Endothelial cell (in vitro differentiated cells): ENCODE results near the gene PKN2. TPM values are rescaled to one million over a fixed set of nuclear protein-coding genes. Genes with fewer than 3 reads are reported as not detected.
A peak's percentile ranks its signal among the peaks of the same experiment; 100 is the strongest.

ENCODE experiments used
- DNase-seq: peaks from one replicate; pipeline ENCODE4 v3.0.0; 2021; ENCODE audit warnings: low spot score
- H3K27ac Mint-ChIP-seq: one replicate; pipeline ENCODE4 v1.8.0; 2021; ENCODE audit warnings: mixed read lengths, inconsistent platforms; ENCODE audit not compliant: unreplicated experiment
- H3K27me3 Mint-ChIP-seq: one replicate; pipeline ENCODE4 v1.8.0; 2021; ENCODE audit warnings: mild to moderate bottlenecking, moderate library complexity, mixed read lengths, inconsistent platforms; ENCODE audit not compliant: unreplicated experiment
- H3K36me3 Mint-ChIP-seq: one replicate; pipeline ENCODE4 v1.8.0; 2021; ENCODE audit warnings: mild to moderate bottlenecking, low read depth, mixed read lengths, inconsistent platforms; ENCODE audit not compliant: unreplicated experiment
- H3K4me1 Mint-ChIP-seq: one replicate; pipeline ENCODE4 v1.8.0; 2021; ENCODE audit warnings: mild to moderate bottlenecking, mixed read lengths, inconsistent platforms; ENCODE audit not compliant: unreplicated experiment
- H3K4me3 Mint-ChIP-seq: one replicate; pipeline ENCODE4 v1.8.0; 2021; ENCODE audit warnings: mild to moderate bottlenecking, mixed read lengths, inconsistent platforms; ENCODE audit not compliant: unreplicated experiment
- H3K9me3 Mint-ChIP-seq: one replicate; pipeline ENCODE4 v1.8.0; 2021; ENCODE audit warnings: mixed read lengths, inconsistent platforms; ENCODE audit not compliant: unreplicated experiment
- total RNA-seq: library from RNA; stranded (reverse); fragmentation: NEBNext Ultra II Directional; extraction: Animal tissue kit (Norgen Biotek cat#: 25700); gene quantifications from one replicate; pipeline ENCODE4 v1.2.1, GENCODE V29; 2021; ENCODE audit not compliant: unreplicated experiment
- TF ChIP-seq, protein P1 (sequence below): fragments of 200-600 bp; sonication (generic); IDR thresholded peaks from one replicate; pipeline ENCODE4 v1.5.0; 2021; ENCODE audit warnings: antibody characterized with exemption; ENCODE audit not compliant: unreplicated experiment

PKN2 gene
- total RNA-seq, 1 donor from 2014 or later = 51.0 TPM

DNA sequence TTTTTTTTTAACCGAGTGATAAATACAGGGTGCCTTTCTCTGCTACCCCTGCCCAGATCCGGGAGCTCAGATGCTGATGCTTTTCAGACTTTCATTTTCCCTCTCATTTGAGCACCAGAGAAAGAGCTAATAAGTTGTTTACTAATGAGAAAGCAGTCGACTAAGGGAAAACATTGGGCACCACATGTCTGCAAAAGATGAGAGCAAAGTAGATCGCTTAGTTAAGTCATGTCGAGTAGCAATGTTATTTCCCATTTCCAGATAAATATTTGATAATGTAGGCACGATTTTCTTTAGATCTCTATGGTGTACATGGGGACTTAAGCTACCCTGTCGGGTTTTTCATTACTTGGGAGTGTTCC lies 1.2 kb downstream of the PKN2 start:
- peak overlapping the region; percentile 99 for H3K4me3 Mint-ChIP-seq
- H3K4me1 Mint-ChIP-seq = peaks cover 10% of the 10 kb centered on the region
- H3K36me3 Mint-ChIP-seq = no peaks in the 10 kb centered on the region
- DNase-seq = no peak
- peak overlapping the region; percentile 88 for H3K27ac Mint-ChIP-seq
- no peaks in the 10 kb centered on the region for H3K9me3 Mint-ChIP-seq
- TF ChIP-seq, protein P1, sequence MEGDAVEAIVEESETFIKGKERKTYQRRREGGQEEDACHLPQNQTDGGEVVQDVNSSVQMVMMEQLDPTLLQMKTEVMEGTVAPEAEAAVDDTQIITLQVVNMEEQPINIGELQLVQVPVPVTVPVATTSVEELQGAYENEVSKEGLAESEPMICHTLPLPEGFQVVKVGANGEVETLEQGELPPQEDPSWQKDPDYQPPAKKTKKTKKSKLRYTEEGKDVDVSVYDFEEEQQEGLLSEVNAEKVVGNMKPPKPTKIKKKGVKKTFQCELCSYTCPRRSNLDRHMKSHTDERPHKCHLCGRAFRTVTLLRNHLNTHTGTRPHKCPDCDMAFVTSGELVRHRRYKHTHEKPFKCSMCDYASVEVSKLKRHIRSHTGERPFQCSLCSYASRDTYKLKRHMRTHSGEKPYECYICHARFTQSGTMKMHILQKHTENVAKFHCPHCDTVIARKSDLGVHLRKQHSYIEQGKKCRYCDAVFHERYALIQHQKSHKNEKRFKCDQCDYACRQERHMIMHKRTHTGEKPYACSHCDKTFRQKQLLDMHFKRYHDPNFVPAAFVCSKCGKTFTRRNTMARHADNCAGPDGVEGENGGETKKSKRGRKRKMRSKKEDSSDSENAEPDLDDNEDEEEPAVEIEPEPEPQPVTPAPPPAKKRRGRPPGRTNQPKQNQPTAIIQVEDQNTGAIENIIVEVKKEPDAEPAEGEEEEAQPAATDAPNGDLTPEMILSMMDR = no peak
- H3K27me3 Mint-ChIP-seq = no peaks in the 10 kb centered on the region

DNA sequence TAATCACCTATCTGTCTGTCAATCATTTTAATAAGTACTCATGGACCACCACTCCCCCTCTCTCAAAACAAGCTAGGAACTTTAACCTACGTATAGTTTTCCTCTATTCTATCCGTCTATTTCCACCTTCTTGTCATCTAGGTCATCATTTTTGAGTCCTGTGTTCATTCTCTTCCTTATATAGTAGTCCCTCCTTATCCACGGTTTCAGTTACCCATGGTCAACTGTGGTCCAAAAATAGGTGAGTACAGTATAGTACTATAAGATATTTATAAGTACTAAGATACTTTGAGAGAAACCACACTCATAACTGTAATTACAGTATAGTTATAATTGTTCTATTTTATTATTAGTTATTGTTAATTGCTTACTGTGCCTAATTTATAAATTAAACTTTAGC lies 7.5 kb downstream of the PKN2 start:
- Mint-ChIP-seq H3K27ac (no peak overlapping the region), H3K27me3 (no peaks in the 10 kb centered on the region), H3K4me3 (no peak overlapping the region), H3K4me1 (peaks cover 14% of the 10 kb centered on the region), H3K9me3 (no peaks in the 10 kb centered on the region), H3K36me3 (peaks cover 3% of the 10 kb centered on the region)
- TF ChIP-seq, protein P1 = no peak
- DNase-seq = no peak

DNA sequence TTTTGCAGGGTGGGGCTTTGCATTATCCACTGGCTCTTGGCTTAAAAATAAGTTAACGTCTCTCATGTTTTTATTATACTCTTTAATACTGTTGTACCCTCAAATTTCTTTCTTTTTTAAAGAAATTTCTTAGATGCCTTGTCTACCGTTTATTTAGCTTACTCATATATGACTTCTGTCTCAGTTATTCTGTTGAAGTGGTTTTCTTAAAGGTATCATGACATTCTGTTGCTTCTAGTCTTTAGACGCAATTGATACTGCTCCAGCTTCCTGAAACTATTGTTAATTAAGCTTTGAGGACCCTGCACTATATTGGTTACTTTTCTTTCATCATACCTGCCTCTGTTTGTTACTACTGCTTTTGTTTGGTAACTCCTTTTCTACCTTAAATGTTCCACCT lies 11.7 kb downstream of the PKN2 start:
- TF ChIP-seq, protein P1 = no peak
- H3K9me3 Mint-ChIP-seq = no peaks in the 10 kb centered on the region
- no peak for DNase-seq
- H3K36me3 Mint-ChIP-seq = peaks cover 8% of the 10 kb centered on the region
- no peaks in the 10 kb centered on the region for H3K27me3 Mint-ChIP-seq
- H3K4me3 Mint-ChIP-seq = no peak overlapping the region
- peaks cover 38% of the 10 kb centered on the region for H3K4me1 Mint-ChIP-seq
- H3K27ac Mint-ChIP-seq = no peak overlapping the region

DNA sequence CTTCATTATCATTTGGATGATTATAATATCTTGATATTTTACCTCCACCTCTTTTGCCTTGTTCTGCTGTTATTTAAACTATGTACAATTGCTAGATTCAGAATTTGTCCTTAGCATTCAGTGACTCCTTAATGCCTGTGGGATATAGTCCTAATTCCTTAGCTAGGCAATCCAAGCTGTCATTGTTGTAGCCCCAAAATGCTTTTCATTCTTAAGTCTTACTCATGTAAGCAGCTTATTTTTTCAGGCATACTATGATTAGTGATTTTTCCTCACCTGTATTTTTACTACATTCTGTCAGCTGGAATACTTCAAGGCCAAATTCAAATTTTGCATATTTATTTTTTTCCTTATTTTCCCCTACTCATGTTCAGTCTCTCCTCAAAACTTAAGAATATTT lies 13.4 kb downstream of the PKN2 start:
- H3K36me3 Mint-ChIP-seq = peaks cover 8% of the 10 kb centered on the region
- H3K27ac Mint-ChIP-seq = no peak overlapping the region
- H3K27me3 Mint-ChIP-seq = no peaks in the 10 kb centered on the region
- peaks cover 38% of the 10 kb centered on the region for H3K4me1 Mint-ChIP-seq
- no peak overlapping the region for H3K4me3 Mint-ChIP-seq
- H3K9me3 Mint-ChIP-seq = no peaks in the 10 kb centered on the region
- DNase-seq = no peak
- TF ChIP-seq, protein P1 = no peak

DNA sequence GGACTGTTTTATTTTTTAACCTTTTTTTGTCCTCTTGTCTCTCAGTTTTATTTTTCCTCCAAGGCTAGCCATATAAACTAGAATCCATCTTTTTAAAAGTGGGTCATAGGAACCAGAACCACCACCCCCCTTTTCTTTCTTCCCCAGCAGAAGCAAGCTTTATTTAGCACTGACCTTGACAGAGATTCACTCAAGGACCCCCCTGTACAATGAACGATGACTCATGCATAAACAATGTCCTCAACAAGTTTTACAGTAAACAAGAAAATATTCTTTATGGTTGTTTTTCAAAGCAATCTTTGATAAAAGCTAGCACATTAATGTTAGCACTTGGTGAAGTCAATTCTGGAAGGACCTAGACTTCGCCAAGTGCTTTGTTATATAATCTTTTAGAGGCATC lies 14.1 kb downstream of the PKN2 start:
- Mint-ChIP-seq H3K4me1 (peaks cover 38% of the 10 kb centered on the region), H3K27ac (peak overlapping the region; percentile 34), H3K36me3 (peaks cover 8% of the 10 kb centered on the region), H3K4me3 (no peak overlapping the region), H3K27me3 (no peaks in the 10 kb centered on the region), H3K9me3 (no peaks in the 10 kb centered on the region)
- TF ChIP-seq, protein P1 = no peak
- no peak for DNase-seq
